GM19025 (cell line): ENCODE results near the gene OPN1SW.

ENCODE experiments used
- ATAC-seq: cut with Tn5 transposase; IDR thresholded peaks from one replicate; pipeline ENCODE4 v1.9.1; 2021; ENCODE audit warnings: mild to moderate bottlenecking, low read depth, moderate library complexity; ENCODE audit not compliant: unreplicated experiment

The OPN1SW gene

DNA sequence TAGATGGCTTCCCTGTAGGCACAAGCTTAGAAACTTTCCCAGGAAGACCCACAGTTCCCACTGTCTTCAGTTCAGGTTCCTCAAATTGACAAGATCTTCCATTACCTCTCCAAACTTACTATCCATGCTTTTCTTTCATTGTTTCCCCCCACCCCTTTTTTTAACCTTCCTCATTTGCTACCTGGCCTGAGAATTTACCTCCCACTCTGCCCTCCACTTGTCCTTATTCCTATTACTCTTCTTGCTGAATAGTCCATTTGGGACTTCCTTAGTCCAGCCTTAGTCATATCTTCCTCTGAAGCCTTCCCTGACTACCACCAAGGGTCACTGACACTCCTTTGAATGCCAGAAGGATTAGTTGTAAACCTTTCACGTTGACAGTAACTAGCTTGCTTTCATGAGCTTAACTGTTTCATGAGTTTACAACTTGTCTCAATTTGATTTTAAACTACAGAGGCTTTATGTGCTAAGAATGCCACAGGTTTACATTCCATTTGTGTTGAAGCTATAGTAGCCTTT, 37.7 kb downstream of the OPN1SW start:
- no peak for ATAC-seq

- ATAC-seq, result no peak
Measured at GRCh38 chr7:128737441-128737840, 38.2 kb downstream of the OPN1SW start.

GRCh38 chr7:128735436-128735835, 40.2 kb downstream of the OPN1SW start:
- no peak for ATAC-seq

DNA sequence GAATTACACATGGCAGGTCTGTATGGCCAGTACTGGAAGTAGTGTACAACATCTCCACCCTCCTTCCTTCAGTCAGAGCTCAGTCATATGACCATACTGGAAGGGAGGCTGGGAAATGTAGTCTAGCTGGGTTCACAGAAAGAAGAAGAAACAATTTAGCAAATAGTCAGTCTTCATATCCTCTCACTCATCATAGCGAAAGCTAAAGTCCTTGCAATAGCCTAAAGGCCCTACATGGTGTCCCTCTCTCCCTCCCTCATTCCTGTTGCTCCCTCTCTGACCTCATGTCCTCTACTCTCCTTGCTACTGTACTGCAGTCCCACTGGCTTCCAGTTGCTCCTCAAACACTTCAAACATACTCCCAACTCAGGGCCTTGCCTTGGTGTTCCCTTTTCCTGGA, 40.7 kb downstream of the OPN1SW start:
- ATAC-seq, result no peak

DNA sequence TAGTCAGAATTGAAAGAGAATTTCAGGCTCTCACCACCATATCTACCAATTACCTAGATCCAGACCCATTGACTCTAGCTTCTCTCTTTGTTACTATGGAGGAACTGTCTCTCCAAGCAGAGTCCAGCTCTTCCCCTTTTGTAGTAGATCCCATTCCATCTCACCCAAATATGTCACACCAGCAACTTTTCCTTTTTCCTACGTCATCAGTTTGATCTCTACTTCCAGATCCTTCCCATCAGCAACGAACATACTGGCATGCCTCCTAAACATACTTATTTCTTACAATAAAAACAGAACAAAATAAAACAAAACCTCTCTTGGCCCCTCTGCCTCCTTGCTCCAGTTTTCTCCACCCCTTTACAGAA, 42.3 kb downstream of the OPN1SW start:
- ATAC-seq, result no peak

DNA sequence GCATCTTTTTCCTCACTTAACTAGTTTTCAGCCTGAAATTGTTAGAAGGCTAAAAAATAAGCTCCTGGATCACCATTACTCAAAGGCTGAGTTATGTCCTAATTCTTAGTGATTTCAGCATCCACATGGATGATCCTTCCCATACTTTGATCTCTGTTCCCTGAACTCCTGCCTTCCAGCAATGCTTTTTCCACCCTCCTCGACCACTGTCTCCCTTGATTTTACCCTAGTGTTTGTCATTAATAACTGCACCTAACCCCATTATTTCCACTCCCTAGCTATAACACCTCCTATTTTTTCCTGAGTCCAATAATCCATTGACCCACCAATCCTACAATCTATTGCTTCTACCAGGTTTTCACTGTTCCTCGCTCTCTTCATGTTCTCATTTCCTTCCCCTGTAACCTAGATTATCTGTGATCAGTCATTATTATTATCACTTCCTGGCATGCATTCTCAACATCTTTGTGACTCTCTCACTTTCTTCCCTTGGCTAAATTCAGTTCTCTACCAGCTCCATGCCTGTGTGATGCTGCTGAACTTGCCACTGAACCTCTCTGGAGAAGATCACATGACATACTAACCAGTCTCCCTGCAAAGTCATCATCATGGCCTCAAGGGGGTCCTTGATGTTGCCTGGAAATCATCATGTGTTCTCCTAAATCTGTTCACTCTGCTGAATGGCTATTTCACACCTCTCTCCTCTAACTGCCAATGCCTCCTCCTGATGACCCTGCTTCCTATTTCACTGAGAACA, 42.9 kb downstream of the OPN1SW start:
- ATAC-seq, result no peak

GRCh38 chr7:128731184-128731583, 44.4 kb downstream of the OPN1SW start:
- ATAC-seq, result no peak

DNA sequence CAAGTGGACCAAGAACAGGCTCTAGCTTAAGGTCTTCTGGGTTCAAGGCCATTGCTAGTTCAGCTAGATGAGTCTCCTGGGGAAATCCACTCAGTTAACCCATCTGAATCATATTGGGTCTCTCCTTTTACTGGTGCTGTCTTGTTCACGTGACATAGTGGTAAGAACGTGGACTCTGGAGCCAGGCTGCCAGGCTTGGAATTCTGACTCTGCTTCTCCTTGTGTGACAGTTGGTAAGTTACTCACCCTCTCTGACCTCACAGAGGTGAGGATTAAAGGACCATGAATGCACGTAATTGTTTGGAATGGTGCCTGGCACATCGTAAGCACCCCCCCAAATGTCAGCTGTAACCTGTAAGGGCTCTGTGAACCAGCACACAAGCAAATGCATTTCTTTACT, 46.1 kb downstream of the OPN1SW start:
- ATAC-seq, result no peak

DNA sequence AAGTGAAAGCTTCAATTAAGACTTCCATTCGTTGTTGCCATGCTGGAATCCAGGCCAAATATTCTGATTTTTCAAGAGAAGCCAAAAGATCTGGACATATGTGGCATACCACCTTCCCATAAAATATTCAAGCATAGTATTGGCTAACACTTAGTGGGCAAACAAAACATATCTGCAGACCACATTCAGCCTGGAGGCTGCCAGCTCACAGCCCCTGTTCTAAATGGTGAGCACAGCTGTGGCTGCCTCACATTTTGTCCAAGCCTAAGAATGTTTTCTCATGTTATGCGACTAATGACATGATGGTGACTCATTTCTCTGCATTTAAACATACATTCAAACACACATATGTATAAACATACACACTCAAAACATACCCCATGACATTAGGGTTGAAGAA, 47.0 kb downstream of the OPN1SW start:
- ATAC-seq, result no peak

DNA sequence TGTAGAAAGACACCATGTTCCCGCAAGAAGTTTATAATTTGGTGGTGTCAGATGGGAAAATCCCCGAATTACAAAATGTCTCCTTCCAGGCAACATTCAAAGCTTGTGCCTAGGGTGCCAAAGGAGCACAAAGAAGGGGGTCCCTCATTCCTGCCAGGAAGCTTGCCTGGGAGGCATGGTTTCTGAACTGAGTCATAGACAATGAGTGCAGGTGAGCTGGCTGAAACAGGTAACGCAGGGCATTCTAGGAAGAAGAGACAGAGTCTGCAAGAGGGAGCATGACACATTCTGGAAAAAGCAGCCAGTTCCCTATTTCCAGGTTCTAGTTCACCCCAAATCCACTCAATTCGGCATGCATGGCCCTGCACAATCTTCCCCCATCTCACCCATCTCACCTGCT, 48.4 kb downstream of the OPN1SW start:
- no peak for ATAC-seq

GRCh38 chr7:128726737-128727072, 48.9 kb downstream of the OPN1SW start:
- no peak for ATAC-seq

GRCh38 chr7:128726059-128726736, 49.4 kb downstream of the OPN1SW start:
- ATAC-seq, result no peak

DNA sequence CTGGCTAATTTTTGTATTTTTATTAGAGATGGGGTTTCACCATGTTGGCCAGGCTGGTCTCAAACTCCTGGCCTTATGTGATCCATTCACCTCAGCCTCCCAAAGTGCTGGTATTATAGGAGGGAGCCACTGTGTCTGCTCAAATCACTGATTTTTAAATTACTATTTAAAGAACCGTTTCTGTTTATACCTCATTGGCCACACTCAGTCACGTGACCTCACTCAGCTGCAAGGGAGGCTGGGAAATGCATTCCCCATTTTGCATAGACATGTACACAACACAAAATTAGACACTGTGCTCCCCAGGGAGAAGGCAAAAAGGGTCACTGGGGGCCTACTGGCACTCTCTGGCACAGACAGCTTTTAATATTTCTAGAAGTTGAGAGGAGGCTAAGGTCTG, 50.1 kb downstream of the OPN1SW start:
- no peak for ATAC-seq

DNA sequence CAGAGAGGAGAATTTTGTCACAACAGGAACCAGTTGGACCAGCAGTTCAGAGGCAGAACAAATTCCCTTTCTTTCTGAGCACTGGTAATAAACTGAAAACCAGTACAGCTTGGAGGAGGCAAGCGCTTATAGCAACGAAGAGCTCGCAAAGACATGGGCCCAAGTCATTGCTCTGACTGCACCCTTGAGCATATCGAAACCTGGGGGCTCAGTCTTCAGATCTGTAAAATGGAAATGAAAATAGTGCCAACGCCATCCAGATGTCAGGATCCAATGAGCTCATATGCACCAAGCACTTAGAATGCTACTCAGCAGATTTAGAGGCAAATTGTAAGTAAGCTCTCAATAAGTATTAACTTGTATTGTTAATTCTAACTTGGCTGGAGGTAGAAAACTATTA, 50.9 kb downstream of the OPN1SW start:
- ATAC-seq, result no peak
